Left ventricle myocardium inferior (tissue), 1 donor: Measurements from ENCODE around the gene ATIC. TPM values are rescaled to one million over a fixed set of nuclear protein-coding genes. Genes with fewer than 3 reads are reported as not detected.

ENCODE experiments used
- DNase-seq: peaks from one replicate; pipeline ENCODE4 v3.0.0-alpha.2; 2020
- H3K27ac ChIP-seq: fragments of 200-600 bp; replicated peaks from 2 replicates; pipeline ENCODE4 v1.8.0; 2021
- H3K27me3 ChIP-seq: fragments of 200-600 bp; 2 replicates; pipeline ENCODE4 v1.8.0; 2021; ENCODE audit warnings: low read depth
- H3K36me3 ChIP-seq: fragments of 200-600 bp; 2 replicates; pipeline ENCODE4 v1.8.0; 2021
- H3K4me1 ChIP-seq: fragments of 200-600 bp; 2 replicates; pipeline ENCODE4 v1.8.0; 2021
- H3K4me3 ChIP-seq: fragments of 200-600 bp; 2 replicates; pipeline ENCODE4 v1.8.0; 2021; ENCODE audit warnings: mild to moderate bottlenecking, moderate library complexity
- H3K9me3 ChIP-seq: fragments of 200-600 bp; replicated peaks from 2 replicates; pipeline ENCODE4 v1.8.0; 2021
- intact Hi-C: fragments of 100-400 bp; cut with micrococcal nuclease; formaldehyde crosslinking; loops from one replicate; pipeline ENCODE4 v1.11.0; 2022
- total RNA-seq: library from RNA; stranded (reverse); fragmentation: NEBNext Ultra II Directional; extraction: Animal tissue kit (Norgen Biotek cat#: 25700); gene quantifications from one replicate; pipeline ENCODE4 v1.2.1, GENCODE V29; 2021
- TF ChIP-seq, protein P1 (sequence below): fragments of 200-600 bp; IDR thresholded peaks from 2 replicates; pipeline ENCODE4 v1.8.0; 2021; ENCODE audit warnings: antibody characterized with exemption, mild to moderate bottlenecking, borderline replicate concordance
- donor health status: DM: no; HTN: yes; CAD: no; lungs with severe emphysema.

ATIC gene
- total RNA-seq, 1 donor from 2014 or later: 47.1 TPM

DNA sequence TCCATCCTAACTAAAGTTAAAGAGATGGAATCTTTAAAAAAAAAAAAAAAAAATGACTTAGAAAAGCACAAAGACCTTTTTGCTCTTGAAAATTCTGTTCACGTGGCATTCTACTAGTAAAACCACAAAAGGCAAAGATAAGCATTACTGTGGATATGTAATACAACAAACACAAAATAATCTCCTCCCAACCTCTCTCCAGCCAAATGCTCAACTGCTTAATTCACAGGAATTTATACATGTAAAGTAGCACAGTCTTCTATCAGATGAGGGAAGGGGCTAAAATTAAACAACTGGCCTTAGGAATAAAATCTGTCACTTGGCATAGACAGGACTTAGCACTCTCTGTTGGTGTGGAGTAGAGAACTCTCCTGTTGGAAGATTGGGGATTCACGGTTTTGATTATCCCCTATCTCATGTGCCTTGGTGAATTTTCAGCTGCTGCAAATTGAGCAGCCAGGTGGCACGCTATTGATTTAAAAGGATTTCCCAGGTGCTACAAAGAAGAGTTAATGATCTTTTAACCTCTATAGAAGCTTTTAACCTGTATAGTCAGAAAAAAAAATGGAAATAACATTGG is 57.4 kb downstream of the ATIC start:
- Histone ChIP-seq H3K9me3 (no peaks in the 10 kb centered on the region), H3K36me3 (peaks cover 82% of the 10 kb centered on the region), H3K27ac (no peak overlapping the region), H3K27me3 (no peaks in the 10 kb centered on the region), H3K4me3 (no peak overlapping the region), H3K4me1 (no peaks in the 10 kb centered on the region)
- intact Hi-C loops: no loop called here
- no peak for DNase-seq
- TF ChIP-seq, protein P1, sequence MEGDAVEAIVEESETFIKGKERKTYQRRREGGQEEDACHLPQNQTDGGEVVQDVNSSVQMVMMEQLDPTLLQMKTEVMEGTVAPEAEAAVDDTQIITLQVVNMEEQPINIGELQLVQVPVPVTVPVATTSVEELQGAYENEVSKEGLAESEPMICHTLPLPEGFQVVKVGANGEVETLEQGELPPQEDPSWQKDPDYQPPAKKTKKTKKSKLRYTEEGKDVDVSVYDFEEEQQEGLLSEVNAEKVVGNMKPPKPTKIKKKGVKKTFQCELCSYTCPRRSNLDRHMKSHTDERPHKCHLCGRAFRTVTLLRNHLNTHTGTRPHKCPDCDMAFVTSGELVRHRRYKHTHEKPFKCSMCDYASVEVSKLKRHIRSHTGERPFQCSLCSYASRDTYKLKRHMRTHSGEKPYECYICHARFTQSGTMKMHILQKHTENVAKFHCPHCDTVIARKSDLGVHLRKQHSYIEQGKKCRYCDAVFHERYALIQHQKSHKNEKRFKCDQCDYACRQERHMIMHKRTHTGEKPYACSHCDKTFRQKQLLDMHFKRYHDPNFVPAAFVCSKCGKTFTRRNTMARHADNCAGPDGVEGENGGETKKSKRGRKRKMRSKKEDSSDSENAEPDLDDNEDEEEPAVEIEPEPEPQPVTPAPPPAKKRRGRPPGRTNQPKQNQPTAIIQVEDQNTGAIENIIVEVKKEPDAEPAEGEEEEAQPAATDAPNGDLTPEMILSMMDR: no peak

DNA sequence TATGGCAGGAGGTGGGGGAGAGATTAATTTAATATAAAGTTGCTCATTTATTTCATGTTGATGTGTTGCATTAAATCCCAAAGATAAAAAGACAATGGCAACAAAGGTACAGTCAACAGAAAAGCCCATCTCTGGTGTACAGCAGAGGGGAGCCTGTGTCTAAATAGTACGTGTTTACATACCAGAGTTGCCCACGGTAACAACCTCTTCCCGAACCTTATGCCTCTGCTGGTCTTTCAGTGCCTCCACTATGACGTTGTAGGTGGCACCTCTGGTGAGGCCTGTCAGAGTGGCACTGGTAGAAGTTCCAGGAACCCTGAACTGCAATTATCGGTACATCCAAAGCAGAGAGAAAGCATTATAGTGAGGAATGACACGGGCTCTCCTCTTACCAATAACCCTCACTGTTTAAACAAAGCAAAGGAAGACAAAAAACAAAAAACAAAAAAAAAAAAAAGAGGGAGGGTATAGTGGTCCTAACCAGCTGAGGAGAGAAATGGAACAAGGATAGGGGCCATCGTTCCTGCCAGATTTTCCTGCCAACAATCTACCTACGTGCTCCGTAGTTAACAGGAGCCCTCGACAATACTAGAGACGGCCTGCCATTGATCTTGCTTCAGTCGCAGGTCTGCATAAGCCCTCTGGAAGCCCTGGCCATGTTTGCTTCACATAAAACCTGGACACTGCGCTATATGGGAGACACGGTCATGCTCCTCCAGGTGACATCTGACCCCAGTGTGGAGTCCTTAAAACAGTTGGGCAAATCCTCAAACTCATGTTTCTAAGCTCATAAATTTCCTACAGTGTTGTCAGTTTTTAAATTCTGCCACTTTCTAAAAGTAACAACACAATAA is 58.5 kb downstream of the ATIC start:
- Histone ChIP-seq H3K4me1 (no peaks in the 10 kb centered on the region), H3K4me3 (no peak overlapping the region), H3K9me3 (no peaks in the 10 kb centered on the region), H3K27ac (no peak overlapping the region), H3K36me3 (peaks cover 82% of the 10 kb centered on the region), H3K27me3 (no peaks in the 10 kb centered on the region)
- no peak for DNase-seq
- TF ChIP-seq, protein P1: no peak
- intact Hi-C loops: no loop called here

DNA sequence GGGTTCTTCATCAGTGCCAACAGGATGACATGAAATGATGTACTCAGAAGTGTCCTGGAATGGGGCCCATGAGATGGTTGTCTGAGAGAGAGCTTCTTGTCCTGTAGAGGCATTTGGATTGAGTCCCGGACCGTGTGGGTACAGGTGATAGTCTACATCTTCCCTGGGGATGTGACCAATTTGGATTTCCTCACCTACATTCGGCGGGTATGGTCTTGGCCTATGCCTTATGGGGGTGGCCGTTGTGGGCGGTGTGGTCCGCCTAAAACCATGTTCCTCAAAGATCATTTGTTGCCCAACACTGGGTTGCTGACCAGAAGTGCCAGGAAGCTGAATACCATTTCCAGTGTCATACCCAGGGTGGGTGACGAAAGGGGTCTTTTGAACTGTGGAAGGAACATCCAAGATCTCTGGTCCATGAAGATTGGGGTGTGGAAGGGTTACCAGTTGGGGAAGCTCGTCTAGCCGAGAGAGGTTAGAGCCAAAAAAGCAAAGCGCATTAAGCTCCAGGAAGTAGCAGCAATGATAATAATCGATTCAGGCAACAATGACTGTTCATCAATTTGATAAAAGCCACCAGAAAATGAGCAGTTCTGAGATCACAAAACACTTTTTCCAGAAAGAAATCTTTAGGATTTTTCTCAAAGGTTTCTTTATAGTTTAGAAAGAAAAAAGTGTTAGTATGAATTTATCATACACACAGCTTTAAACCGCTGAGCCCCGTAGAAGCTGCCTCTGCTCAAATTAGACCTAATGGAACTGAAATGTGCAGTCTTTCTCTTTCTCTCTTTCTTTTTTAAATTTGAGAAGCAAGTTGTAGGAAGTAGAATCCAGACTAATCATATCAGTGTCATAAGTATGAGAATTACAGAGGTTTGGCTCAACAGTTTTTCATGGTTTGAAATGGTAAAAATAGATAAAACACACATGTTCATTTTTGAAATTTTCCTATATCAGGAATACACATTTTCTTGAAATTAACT is 60.3 kb downstream of the ATIC start:
- DNase-seq: no peak
- no peak overlapping the region for H3K4me3 ChIP-seq
- intact Hi-C loops: no loop called here
- no peaks in the 10 kb centered on the region for H3K4me1 ChIP-seq
- no peak overlapping the region for H3K27ac ChIP-seq
- H3K9me3 ChIP-seq: no peaks in the 10 kb centered on the region
- peaks cover 87% of the 10 kb centered on the region for H3K36me3 ChIP-seq
- TF ChIP-seq, protein P1: no peak
- H3K27me3 ChIP-seq: no peaks in the 10 kb centered on the region

DNA sequence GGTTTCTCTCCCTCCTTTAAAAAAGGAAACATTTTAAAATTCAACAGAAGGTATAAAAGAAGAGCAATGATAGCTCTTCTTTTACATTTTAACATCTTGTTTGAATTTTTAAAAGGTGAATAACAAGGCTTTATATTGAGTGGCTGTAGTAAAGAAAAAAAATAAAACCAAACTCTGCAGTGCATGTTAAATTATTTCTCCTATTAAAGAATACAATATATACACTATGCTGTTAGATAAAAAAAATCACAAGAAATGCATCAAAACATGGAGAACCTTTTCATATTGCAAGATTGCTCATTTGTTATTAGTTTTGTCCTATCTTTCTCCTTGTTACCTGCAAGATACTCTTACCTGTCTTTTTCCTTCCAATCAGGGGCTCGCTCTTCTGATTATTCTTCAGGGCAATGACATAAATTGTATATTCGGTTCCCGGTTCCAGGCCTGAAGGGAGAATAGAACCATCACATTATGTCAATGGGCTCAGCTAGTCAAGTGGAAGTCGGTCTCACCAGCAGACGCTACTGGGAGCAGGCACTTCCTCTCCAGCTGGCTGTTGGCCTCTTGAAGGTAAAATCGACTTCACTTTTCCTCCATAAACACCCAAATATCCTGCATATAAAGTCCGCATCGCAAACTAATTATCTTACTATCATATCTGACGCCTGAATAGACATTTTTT is 61.2 kb downstream of the ATIC start:
- no peak for DNase-seq
- TF ChIP-seq, protein P1: no peak
- no peaks in the 10 kb centered on the region for H3K9me3 ChIP-seq
- H3K4me1 ChIP-seq: no peaks in the 10 kb centered on the region
- H3K27ac ChIP-seq: no peak overlapping the region
- no peaks in the 10 kb centered on the region for H3K27me3 ChIP-seq
- intact Hi-C loops: no loop called here
- no peak overlapping the region for H3K4me3 ChIP-seq
- peaks cover 87% of the 10 kb centered on the region for H3K36me3 ChIP-seq

- Histone ChIP-seq H3K27me3 (no peaks in the 10 kb centered on the region), H3K27ac (no peak overlapping the region), H3K9me3 (no peaks in the 10 kb centered on the region), H3K4me3 (no peak overlapping the region), H3K4me1 (no peaks in the 10 kb centered on the region), H3K36me3 (peaks cover 79% of the 10 kb centered on the region)
- intact Hi-C loops: no loop called here
- TF ChIP-seq, protein P1: no peak
- DNase-seq: no peak
Measured at GRCh38 chr2:215374002-215374401, 62.1 kb downstream of the ATIC start.
